ENCODE results near the gene ATP1A3. TPM values are rescaled to one million over a fixed set of nuclear protein-coding genes. Genes with fewer than 3 reads are reported as not detected.

The ATP1A3 gene
- total RNA-seq, 4 donors from 2014 or later = not detected

DNA sequence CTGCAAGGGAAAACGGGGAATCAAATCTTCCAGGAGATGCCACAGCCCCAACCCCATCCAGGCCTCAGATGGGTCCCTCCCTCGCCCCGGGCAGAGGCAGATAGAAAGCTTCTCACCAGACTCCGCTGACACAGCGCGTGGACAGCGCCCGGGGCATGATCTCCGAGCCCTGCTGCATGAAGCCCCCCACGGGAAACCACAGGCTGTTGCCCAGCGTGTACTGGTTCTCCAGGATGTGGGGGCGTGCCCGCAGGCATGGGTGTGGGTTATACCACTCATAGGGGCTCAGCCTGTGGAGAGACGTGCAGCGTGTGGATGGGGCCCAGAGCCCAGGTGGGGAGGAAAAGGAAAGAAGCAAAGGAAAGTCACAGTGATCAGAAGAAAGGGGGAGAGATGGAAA is 27.2 kb upstream of the ATP1A3 start:
- TF ChIP-seq, protein P1, sequence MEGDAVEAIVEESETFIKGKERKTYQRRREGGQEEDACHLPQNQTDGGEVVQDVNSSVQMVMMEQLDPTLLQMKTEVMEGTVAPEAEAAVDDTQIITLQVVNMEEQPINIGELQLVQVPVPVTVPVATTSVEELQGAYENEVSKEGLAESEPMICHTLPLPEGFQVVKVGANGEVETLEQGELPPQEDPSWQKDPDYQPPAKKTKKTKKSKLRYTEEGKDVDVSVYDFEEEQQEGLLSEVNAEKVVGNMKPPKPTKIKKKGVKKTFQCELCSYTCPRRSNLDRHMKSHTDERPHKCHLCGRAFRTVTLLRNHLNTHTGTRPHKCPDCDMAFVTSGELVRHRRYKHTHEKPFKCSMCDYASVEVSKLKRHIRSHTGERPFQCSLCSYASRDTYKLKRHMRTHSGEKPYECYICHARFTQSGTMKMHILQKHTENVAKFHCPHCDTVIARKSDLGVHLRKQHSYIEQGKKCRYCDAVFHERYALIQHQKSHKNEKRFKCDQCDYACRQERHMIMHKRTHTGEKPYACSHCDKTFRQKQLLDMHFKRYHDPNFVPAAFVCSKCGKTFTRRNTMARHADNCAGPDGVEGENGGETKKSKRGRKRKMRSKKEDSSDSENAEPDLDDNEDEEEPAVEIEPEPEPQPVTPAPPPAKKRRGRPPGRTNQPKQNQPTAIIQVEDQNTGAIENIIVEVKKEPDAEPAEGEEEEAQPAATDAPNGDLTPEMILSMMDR (IDR thresholded peaks at IDR 0.05; ENCODE audit: low read depth) = no peak

- TF ChIP-seq, protein P1 (IDR thresholded peaks at IDR 0.05; ENCODE audit: low read depth) = no peak
Observed at GRCh38 chr19:42018503-42019193, 24.6 kb upstream of the ATP1A3 start.

DNA sequence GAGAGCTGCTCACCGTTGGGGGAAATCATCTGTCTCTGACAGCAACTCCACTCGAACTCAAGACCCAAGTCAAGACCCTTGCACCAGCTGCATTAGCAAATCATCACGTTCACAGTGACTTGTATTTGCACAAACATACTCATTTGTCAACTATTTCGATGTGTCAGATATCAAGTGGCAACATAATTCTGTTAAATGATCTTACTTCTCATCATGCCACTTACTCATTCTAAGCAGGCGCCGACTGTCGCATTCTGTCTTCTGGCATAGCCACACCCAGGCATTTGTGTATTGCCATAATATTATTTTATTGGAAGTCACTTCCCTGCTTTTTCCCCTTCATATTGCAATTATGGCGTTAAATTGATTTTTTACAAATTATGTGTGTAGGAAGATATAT is 23.0 kb upstream of the ATP1A3 start:
- TF ChIP-seq, protein P1 (IDR thresholded peaks at IDR 0.05; ENCODE audit: low read depth) = no peak

GRCh38 chr19:42010245-42011126 is 16.5 kb upstream of the ATP1A3 start:
- TF ChIP-seq, protein P1 (IDR thresholded peaks at IDR 0.05; ENCODE audit: low read depth) = no peak

DNA sequence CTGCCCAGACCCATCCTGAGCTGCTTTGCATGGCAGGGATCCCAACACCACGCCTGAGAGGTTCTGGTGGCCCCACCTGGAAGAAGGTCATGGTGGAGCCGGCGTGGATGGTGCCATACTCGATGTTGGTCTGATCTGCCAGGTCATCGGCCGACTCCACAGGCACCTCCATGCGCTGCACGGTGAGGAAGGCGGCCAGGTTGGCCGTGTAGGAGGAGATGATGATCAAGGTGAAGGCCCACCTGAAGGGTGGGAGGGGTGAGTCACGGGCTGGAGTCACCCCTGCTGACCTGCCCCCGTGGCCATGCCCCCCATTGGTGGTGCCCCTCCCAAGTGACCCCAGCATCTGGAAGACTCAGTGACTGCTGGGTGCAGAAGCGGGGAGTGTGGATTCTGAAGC is 12.5 kb upstream of the ATP1A3 start:
- TF ChIP-seq, protein P1 (IDR thresholded peaks at IDR 0.05; ENCODE audit: low read depth) = no peak

DNA sequence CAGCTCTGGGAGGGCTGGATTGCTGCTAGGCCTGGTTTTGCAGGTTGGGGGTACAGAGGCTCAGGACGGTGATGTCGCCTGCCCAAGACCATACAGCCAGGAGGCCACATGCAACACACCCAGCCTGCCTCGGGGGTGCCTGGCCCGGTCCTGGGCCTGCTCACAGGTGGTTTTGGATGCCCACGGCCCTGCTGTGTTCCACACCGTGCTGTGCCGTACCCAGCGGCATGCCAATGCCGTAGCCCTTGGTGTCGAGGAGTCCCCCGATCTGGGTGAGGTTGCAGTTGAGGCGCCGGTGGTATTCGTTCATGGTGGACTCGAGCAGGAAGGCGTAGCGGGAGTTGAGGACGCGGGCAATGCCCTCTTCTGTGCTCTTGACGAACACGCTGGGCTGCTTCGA is 11.5 kb upstream of the ATP1A3 start:
- TF ChIP-seq, protein P1 (IDR thresholded peaks at IDR 0.05; ENCODE audit: low read depth) = no peak
